ENCODE measurements around the gene PXT1.

Gene PXT1

DNA sequence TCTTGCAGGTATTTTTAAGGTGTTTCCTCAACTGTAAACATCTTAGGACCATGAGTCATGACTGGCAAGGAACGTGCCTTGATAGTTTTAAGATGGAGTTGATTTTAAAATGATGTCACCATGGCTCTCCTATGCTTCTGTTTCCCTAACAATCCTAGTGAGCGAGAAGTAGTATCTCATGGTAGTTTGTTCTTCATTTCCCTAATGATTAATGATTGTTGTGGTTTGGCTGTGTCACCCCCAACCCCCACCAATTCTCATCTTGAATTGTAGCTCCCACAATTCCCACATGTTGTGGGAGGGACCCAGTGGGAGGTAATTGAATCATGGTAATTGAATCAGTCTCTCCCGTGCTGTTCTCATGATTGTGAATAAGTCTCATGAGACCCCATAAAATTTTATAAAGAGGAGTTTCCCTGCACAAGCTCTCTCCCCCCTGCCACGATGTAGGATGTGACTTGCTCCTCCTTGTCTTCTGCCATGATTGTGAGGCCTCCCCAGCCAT is 89.2 kb downstream of the PXT1 start:
- no peak overlapping the region for H3K27ac ChIP-seq (ENCODE audit: extremely low read depth, low read depth, low read length)
- ChIA-PET CTCF (interaction anchor here (0.6 to 17.7 kb wide), 8 partner anchors 5 to 212 kb away, joined by 3 to 234 read pairs (median 3); partner anchors contain the start of gene BNIP5), POLR2A (no interaction called here)
- TF ChIP-seq ZNF747 (tag by site-specific recombination; IDR thresholded peaks at IDR 0.05) (no peak), ZNF555 (tag by site-specific recombination; conservative IDR thresholded peaks at IDR 0.05) (no peak), ZFP37 (tag by site-specific recombination; IDR thresholded peaks at IDR 0.05) (no peak), ZNF266 (tag by site-specific recombination; IDR thresholded peaks at IDR 0.05; ENCODE audit: low read depth) (no peak), ZFHX2 (tag by site-specific recombination; conservative IDR thresholded peaks at IDR 0.05) (peak; percentile 96), ZNF211 (tag by site-specific recombination; IDR thresholded peaks at IDR 0.05; ENCODE audit: low read depth) (no peak), ZNF324 (tag by site-specific recombination; IDR thresholded peaks at IDR 0.05) (no peak; the same call in 1 of the 2 replicates), ZNF2 (tag by site-specific recombination; IDR thresholded peaks at IDR 0.05) (no peak), KLF7 (tag by site-specific recombination; IDR thresholded peaks at IDR 0.05; ENCODE audit: borderline replicate concordance) (no peak), ZNF248 (tag by site-specific recombination; IDR thresholded peaks at IDR 0.05) (no peak), ZBTB21 (tag by site-specific recombination; IDR thresholded peaks at IDR 0.05) (peak; percentile 56; the same call in 1 of the 2 replicates), ZNF571 (tag by site-specific recombination; IDR thresholded peaks at IDR 0.05) (no peak), ZNF239 (tag by site-specific recombination; IDR thresholded peaks at IDR 0.05) (no peak), ZNF596 (tag by site-specific recombination; IDR thresholded peaks at IDR 0.05) (no peak), ZNF366 (tag by site-specific recombination; conservative IDR thresholded peaks at IDR 0.05) (peak; percentile 74), ZNF223 (tag by site-specific recombination; IDR thresholded peaks at IDR 0.05) (no peak), ZNF202 (tag by site-specific recombination; IDR thresholded peaks at IDR 0.05; ENCODE audit: borderline replicate concordance) (no peak), ZNF391 (tag by site-specific recombination; IDR thresholded peaks at IDR 0.05; ENCODE audit: borderline replicate concordance, low read depth) (no peak), ZEB2 (tag by site-specific recombination; IDR thresholded peaks at IDR 0.05) (0 out of 2 replicates have a peak, but pooled peaks have one; percentile 54), ZNF138 (tag by site-specific recombination; IDR thresholded peaks at IDR 0.05; ENCODE audit: borderline replicate concordance) (no peak), ZNF175 (tag by site-specific recombination; IDR thresholded peaks at IDR 0.05) (no peak), ZBTB6 (tag by site-specific recombination; IDR thresholded peaks at IDR 0.05) (no peak), ZNF404 (tag by site-specific recombination; IDR thresholded peaks at IDR 0.05) (no peak), ZBTB10 (tag by site-specific recombination; IDR thresholded peaks at IDR 0.05) (no peak), ZIC2 (tag by site-specific recombination; IDR thresholded peaks at IDR 0.05) (peak; percentile 69), MEIS1 (CRISPR knock-in tag; IDR thresholded peaks at IDR 0.05; ENCODE audit: borderline replicate concordance) (no peak), BCL11B (tag by site-specific recombination; IDR thresholded peaks at IDR 0.05; ENCODE audit: low read depth) (peak; percentile 49; the same call in 1 of the 2 replicates), GLI4 (tag by site-specific recombination; IDR thresholded peaks at IDR 0.05) (no peak), KLF17 (tag by site-specific recombination; IDR thresholded peaks at IDR 0.05) (no peak), ZBTB20 (tag by site-specific recombination; IDR thresholded peaks at IDR 0.05) (no peak), TCF7L2 (IDR thresholded peaks at IDR 0.05; ENCODE audit: borderline replicate concordance, low read depth, low read length) (no peak), ZNF114 (tag by site-specific recombination; IDR thresholded peaks at IDR 0.05) (no peak), ZSCAN23 (tag by site-specific recombination; IDR thresholded peaks at IDR 0.05) (peak; percentile 74; the same call in 1 of the 2 replicates)
- TF ChIP-seq, protein P1, sequence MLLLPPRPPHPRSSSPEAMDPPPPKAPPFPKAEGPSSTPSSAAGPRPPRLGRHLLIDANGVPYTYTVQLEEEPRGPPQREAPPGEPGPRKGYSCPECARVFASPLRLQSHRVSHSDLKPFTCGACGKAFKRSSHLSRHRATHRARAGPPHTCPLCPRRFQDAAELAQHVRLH (tag by site-specific recombination; IDR thresholded peaks at IDR 0.05): no peak
- TF ChIP-seq, protein P2, sequence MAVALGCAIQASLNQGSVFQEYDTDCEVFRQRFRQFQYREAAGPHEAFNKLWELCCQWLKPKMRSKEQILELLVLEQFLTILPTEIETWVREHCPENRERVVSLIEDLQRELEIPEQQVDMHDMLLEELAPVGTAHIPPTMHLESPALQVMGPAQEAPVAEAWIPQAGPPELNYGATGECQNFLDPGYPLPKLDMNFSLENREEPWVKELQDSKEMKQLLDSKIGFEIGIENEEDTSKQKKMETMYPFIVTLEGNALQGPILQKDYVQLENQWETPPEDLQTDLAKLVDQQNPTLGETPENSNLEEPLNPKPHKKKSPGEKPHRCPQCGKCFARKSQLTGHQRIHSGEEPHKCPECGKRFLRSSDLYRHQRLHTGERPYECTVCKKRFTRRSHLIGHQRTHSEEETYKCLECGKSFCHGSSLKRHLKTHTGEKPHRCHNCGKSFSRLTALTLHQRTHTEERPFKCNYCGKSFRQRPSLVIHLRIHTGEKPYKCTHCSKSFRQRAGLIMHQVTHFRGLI (tag by site-specific recombination; IDR thresholded peaks at IDR 0.05): no peak

More for the DNA sequence above, 89.2 kb downstream of the PXT1 start:
- H3K36me3 ChIP-seq (ENCODE audit: control insufficient read depth in 2 of 2, insufficient read depth in 1 of 2, low read length in 2 of 2): no peaks in the 10 kb centered on the region
- no peaks in the 10 kb centered on the region for H3K9me3 ChIP-seq (ENCODE audit: control insufficient read depth, insufficient read depth, low read depth, low read length)
- H3K4me3 ChIP-seq (ENCODE audit: low read depth, low read length): no peak overlapping the region
- H3K4me1 ChIP-seq (ENCODE audit: control insufficient read depth, insufficient read depth, low read length): peaks cover 3% of the 10 kb centered on the region; the same call in 1 of the 2 replicates

Measured in HEK293 (cell line).